SH-SY5Y (cell line): Measurements from ENCODE around the gene MVK.

Experiments used
- GATA2 ChIP-seq: IDR thresholded peaks from 2 replicates; pipeline ENCODE4 v1.6.1; 2011; ENCODE audit warnings: mild to moderate bottlenecking, low read depth, low read length
- GATA3 ChIP-seq: IDR thresholded peaks from 2 replicates; pipeline ENCODE4 v1.6.1; 2011; ENCODE audit warnings: low read depth, mild to moderate bottlenecking, low read length, moderate library complexity

The MVK gene

GRCh38 chr12:109539508-109539907 is 34.1 kb upstream of the MVK start:
- TF ChIP-seq GATA2 (no peak), GATA3 (no peak)

DNA sequence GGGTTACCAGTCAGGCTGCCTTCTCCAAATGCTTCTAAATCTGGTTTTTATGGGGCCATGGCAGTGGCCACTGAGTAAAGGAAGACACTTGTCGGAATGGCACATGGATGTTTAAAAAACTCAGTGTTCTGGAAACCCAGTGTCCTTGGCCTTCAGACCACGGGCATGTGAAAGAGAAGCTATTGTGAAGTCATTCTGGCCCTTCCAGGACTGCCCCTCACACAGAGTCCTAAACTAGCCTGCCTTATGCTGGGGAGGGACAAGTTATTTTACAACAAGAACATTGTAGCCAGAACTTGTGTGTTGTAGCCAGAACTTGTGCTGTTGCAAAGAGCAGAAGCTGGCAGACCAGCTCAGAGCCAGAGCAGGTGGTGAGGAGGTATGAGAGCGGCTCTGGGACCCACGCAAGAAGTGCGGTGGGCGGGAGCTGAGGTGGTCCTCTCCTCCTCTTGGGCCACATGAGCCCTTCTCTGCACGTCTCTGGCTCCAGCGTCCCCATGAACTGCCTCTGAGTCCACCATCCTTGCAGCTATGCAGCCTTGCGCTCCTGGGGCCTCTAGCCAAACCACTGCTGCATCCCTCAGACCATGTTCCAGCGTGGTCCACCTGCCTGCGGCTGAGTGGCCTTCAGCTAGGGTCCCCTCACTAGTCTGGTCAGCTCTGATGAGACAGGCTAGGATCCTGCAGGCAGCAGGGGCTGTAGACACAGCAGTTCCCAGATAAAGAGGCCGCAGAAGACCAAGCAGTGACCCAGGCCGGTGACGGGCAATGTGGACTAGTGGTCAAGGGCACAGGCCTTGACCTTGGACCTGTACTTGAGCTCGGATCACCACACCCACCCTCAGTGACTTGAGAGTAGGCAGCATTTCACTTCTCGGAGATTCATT is 32.8 kb upstream of the MVK start:
- TF ChIP-seq GATA3 (no peak), GATA2 (no peak)

DNA sequence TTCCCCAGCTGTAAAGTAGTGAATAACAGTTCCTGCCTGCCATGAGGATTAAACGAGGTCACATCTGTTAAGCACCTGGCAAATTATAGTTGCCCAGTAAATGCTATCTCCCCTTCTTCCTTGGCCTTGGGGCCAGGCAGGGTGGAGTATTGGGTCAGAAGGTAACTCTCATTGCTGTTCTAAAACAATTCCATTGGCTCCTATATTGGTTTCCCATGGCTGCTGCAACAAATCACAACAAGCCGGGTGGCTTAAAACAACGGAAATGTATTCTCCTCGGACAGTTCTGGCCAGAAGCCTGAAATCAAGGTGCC is 32.2 kb upstream of the MVK start:
- no peak for TF ChIP-seq GATA3
- TF ChIP-seq GATA2 = peak; percentile 25; the same call in 1 of the 2 replicates

GRCh38 chr12:109542014-109542413 is 31.6 kb upstream of the MVK start:
- TF ChIP-seq GATA3 (no peak), GATA2 (no peak)

- TF ChIP-seq GATA2 = no peak
- no peak for TF ChIP-seq GATA3
These were observed 30.7 kb upstream of the MVK start for GRCh38 chr12:109542876-109543275.

DNA sequence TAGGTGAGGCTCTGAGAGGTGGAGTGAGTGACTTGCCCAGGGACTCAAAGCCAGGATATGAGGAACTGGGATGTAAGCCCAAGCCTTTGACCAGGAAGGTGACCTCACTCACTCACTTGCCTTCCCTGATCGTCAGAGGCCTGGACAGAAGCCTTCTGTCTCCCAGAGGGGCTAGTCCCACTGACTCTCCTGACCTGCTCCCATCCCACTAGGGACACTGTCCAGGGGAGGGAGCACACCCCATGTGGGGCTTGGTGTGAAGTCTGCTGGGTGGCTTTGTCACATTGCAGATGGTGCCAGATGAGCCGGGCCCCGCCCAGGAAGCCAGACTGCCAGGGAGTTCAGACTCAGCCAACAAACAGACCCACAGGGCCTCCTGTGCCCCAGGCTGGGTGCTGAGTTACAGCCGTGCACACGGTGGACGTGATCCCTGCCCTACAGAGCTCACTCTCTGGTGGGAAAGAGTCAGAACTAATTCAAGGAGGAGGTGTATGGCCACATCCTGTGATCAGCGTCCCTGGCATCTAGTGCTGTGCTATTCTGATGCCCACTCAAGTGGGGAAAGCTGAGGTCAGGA is 28.6 kb upstream of the MVK start:
- TF ChIP-seq GATA3 (no peak), GATA2 (no peak)

DNA sequence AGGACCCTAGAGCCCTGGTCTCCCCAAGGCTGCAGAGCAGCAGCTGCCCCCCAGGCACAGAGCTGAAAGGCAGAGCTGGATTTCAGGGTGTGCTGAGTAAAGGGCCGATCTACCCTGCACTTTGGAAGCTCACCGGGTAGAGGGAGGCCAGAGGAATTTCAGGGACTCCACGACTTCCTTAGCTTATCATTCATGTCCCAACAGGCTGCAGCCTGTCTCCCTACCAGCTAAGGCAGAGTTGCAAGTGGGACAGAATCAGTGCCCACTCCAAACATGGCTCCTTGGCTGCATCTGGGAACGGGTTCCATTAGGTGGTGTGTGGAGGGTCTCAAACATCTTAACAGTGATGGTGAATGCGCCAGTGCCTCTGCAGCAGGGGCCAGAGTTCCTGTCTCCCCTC is 27.8 kb upstream of the MVK start:
- no peak for TF ChIP-seq GATA2
- no peak for TF ChIP-seq GATA3

GRCh38 chr12:109547286-109547685 is 26.3 kb upstream of the MVK start:
- no peak for TF ChIP-seq GATA3

GRCh38 chr12:109548258-109548657 is 25.3 kb upstream of the MVK start:
- TF ChIP-seq GATA2 (no peak), GATA3 (no peak)

GRCh38 chr12:109549613-109550270 is 23.9 kb upstream of the MVK start:
- TF ChIP-seq GATA2 (no peak), GATA3 (no peak)

GRCh38 chr12:109550281-109550680 is 23.3 kb upstream of the MVK start:
- no peak for TF ChIP-seq GATA2
- no peak for TF ChIP-seq GATA3

- TF ChIP-seq GATA3 (no peak), GATA2 (no peak)
These were observed 22.5 kb upstream of the MVK start for GRCh38 chr12:109551108-109551507.

GRCh38 chr12:109552971-109553370 is 20.6 kb upstream of the MVK start:
- TF ChIP-seq GATA3 = no peak
- no peak for TF ChIP-seq GATA2

- TF ChIP-seq GATA3 (no peak), GATA2 (no peak)
These were observed 20.1 kb upstream of the MVK start for GRCh38 chr12:109553483-109553882.

DNA sequence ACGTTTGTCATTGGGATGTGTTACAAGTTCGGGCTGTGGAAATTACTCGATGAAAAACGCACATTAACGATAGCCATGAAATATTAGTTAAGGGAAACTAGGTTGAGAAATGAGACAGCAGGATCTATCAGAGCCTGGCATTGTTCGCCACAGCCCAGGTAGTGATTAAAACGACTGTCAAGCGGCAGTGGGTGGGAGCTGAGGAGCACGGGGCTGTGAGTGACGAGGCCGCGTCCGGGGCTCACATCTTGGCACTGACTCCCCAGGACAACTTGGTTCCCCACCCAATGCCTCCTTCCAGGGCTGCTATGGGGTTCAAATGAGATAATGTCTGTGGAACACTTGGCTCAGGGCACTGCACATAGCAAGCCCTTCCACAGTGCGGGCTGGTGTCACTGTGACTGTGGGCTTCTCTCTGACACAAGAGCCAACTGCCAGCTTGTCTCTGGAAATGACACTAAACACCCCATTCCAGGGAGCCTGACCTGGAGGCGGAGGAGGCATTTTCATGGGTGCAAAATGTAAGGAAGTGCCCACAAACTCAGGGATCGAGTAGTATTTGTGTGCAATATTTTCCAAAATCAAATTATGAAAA is 19.6 kb upstream of the MVK start:
- no peak for TF ChIP-seq GATA2
- no peak for TF ChIP-seq GATA3

GRCh38 chr12:109554761-109555160 is 18.8 kb upstream of the MVK start:
- TF ChIP-seq GATA3 = no peak
- TF ChIP-seq GATA2 = no peak
